ENCODE results near the gene CLDN11.

Gene CLDN11

DNA sequence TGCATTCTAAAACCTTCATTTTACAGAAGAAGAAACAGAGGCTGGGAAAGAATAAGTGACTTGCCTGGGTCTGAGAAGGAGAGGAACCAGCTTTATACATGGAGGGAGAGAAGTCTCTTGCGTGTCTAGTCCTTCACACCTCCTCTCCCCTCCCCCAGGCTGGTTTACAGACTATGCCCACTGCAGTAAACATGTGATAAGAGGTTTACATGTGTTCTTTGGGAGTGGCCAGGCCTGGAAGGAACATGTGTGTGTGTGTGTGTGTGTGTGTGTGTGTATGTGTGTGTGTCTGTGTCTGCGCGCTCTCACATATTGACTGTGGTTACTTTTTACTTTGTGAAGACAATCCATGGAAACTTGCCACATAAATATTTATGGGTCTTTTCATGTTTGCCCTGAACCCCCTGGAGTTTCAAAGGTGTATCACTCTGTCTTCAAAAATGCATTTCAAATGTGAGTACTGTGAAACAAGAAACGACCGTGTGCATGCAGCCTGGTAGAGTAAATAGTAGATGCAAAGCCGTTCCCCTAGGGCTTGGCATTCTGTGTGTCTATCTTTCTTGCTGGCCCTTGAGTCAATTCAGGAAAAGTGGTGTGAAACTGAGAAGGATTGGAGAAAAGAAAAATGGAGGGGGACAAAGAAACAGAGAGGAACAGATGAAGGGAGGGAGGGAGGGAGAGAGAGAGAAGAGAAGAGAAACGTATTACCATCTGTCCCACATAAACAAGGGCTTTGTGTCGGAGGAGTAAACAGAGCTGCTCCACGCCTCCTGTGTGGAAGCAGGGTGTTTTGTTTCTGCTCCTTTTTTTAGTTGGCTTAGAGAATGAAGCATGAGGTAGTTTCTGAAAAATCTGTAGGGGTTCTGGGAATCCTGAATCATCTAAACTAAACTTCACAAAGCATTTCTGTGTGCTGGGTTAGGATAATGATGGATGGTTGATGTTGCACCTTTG is 51.7 kb downstream of the CLDN11 start:
- no peak for DNase-seq (ENCODE audit: low read depth in 3 of 3)

DNA sequence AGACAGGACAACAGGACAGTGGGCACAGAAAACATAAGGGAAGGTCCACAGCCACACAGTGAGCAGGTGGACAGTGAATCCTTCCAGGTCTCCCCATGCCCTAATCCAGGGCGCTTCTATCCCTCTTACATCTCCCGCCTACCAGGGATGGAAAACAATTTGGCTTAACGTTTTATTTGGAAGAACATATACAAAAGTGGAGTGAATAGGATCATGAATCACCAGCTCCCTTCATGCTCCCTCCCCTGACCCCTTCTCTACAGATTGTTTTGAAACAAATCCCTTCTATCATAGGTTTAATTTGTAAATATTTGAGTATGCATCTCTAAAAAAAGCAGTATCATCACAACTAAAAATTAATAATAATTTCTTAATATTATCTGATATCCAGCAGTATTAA is 52.5 kb downstream of the CLDN11 start:
- no peak for DNase-seq (ENCODE audit: low read depth in 3 of 3)

DNA sequence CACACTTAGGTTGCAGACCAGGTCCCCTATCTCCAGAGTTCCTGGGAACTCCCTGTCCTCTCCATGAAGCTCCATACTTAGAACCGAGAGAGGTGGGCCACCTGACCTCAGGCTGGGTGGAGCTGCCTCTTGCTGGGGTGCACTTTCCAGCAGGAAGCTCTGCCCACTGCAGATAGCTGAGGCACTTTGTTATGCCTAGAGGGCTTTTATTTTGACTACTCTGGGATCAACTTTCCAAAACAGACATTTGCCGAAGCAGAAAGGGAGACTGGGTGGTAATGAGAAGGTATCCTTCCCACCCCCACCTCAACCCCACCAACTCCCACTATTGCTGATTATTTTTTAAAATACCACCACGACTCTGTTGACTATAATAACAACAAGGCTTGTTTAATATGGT is 54.7 kb downstream of the CLDN11 start:
- DNase-seq (ENCODE audit: low read depth in 3 of 3): no peak

DNA sequence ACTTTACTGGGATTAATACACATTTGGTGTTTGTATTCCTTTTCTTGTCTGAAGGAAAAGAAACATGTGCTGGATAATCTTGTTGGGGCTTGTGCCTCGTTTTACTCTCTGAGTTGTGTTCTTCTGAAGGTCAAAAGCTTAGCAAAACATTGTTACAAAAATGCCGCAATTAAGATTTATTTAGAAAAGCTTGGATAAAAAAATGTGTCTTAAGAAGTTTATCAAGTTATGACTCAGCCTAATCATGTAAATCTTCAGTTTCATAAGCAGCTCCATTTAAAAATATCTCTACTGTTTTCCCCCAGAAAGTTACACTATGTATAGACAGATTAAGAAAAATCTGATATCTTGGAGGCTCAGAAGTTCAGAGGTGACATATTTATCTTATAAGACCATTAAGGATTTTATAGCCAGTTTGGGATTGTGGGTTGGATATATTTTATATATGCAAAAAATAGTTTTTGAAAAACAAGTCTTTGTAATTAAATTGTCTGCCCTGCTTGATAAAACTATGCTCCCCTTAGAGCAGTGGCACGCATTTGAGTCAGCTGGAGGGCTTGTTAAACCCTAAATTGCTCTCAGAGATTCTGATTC is 56.5 kb downstream of the CLDN11 start:
- no peak for DNase-seq (ENCODE audit: low read depth in 3 of 3)

DNA sequence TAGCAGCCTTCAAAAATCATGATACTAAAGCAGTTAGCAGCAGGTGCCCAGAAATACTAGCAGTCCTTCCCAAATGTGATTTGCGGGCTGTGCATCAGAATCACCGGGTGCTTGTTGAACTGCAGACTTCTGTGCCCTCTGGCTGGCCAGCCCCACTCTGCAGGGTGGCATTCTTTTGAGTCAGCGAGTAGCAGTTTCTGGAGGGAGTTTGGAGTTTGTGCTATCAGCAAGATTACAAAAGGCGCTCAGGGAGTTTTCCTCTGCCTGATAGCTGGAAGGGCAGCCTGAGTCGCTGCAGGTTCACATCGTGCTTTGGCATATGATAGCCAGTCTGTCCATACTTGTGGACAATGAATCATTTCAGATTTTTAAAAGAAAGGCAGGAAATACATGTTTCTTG is 57.6 kb downstream of the CLDN11 start:
- DNase-seq (ENCODE audit: low read depth in 3 of 3): no peak

DNA sequence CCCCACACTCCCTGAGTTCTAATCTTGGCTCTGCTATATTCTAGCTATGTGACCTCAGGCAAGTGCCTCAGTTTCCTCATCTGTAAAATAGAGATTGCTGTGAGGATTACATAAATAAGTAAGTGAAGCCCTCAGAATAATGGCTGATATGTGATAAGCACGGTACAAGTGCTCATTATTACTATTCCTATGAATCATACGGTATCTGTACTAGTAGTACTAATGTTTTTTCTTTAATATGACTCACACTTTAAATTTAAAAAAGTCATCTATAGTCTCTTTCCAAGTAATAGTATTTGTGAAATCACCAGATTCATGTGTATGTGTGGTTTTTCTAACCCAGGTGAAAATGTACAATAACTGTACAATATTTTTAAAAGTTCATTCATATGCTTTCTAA is 58.7 kb downstream of the CLDN11 start:
- no peak for DNase-seq (ENCODE audit: low read depth in 3 of 3)

DNA sequence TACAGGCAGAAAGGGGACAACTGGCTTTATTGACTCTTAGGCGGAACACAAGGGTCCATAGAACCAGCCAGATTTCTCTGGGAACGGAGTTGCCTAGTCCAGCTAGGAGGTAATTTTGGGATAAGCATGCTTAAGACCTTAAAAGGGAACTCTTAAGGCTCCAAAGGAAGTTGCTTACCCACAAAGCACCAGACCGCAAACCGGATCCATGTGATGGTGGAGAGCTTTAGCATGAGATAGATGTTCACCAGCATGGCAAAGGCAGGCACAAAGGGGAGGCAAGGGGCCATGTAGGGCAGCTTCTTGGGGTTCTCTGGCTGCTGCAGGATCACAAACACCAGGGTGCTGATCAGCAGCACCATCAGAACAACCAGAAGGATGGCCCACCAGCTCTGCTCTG is 61.4 kb downstream of the CLDN11 start:
- DNase-seq (ENCODE audit: low read depth in 3 of 3): no peak

DNA sequence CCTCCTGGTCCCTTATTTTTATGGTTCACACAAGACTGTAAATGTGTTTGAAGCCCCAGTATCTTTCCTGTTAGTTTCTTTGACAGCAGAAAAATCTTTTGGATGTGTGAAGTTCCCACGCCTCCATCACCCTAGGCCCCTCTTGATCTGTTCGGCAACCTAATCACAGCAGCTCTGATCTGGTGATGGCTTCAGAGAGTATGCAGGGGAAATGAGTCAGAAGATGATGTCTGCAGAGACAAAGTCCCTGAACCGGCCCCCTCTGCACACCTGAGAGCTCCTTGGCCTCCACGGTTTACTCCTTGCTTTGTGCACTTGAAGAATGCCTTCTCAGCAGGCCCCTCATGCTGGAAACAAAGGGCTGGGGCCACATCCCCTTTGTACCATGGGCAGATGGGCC is 63.5 kb downstream of the CLDN11 start:
- DNase-seq (ENCODE audit: low read depth in 3 of 3): no peak

DNA sequence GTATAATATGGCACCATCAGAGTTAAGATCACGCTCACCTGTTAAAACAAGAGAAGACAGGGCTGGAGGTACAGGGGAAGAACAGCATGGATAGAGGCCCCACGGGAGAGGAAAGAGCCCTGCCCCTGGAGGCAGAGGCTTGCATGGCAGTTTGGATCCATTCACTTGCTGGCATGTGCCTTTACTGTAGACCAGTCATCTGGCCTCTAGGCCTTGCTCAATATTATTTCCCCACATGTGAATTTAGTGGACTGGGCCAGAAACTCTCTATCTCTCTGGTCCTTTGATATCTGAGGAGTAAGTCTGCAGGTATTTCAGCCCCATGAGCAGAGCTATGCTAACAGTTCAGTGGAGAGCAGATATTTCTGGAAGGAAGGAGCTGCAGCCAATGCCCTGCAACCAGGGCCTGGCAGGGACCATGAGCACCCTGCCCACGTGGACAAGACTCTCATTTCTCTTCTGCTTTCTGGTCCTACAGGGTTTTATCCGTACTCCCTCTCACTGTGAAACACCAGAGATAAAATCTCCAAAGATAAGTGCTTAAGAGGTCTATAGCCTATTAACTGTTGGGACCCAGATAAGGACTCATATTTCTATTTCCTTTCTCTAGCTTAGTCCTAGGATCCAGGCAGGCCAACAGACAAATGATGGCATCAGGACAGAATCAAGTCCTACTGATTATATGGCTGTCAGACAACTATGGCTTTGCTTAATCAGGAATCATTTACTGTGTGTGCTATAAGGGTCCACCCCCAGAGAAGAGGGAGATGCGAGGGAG is 65.0 kb downstream of the CLDN11 start:
- no peak for DNase-seq (ENCODE audit: low read depth in 3 of 3)
